WTC11 (cell line): Measurements from ENCODE around the gene LY6G5B. TPM values are rescaled to one million over a fixed set of nuclear protein-coding genes. Genes with fewer than 3 reads are reported as not detected.

Experiments
- ATAC-seq: fragments of 200-7000 bp; cut with Tn5 transposase; 2 replicates; pipeline ENCODE4 v1.10.0; 2021; ENCODE audit warnings: mild to moderate bottlenecking, moderate library complexity
- CTCF ChIA-PET: fragments of 300-600 bp; sonication (Branson Sonifier 250); formaldehyde crosslinking; loops from one replicate; lab custom pipeline; 2021; ENCODE audit warnings: antibody characterized with exemption; lab: Charles Lee
- POLR2A ChIA-PET: fragments of 350-600 bp; sonication (Branson Sonifier 250); formaldehyde crosslinking; loops from one replicate; lab custom pipeline; 2021; ENCODE audit warnings: antibody characterized with exemption; lab: Charles Lee
- DNase-seq: peaks from one replicate; pipeline ENCODE4 v3.0.0; 2021; ENCODE audit warnings: low spot score
- H3K27ac Mint-ChIP-seq: 2 replicates; pipeline ENCODE4 v1.8.0; 2021; ENCODE audit warnings: mixed read lengths
- H3K27me3 Mint-ChIP-seq: 2 replicates; pipeline ENCODE4 v1.8.0; 2021; ENCODE audit warnings: low read depth, mild to moderate bottlenecking, moderate library complexity, mixed read lengths
- H3K36me3 Mint-ChIP-seq: 2 replicates; pipeline ENCODE4 v1.8.0; 2021; ENCODE audit warnings: mixed read lengths
- H3K4me1 Mint-ChIP-seq: 2 replicates; pipeline ENCODE4 v1.8.0; 2022; ENCODE audit warnings: mixed read lengths
- H3K4me3 Mint-ChIP-seq: 2 replicates; pipeline ENCODE4 v1.8.0; 2021; ENCODE audit warnings: mild to moderate bottlenecking, moderate library complexity, mixed read lengths
- H3K9me3 Mint-ChIP-seq: 2 replicates; pipeline ENCODE4 v1.8.0; 2021; ENCODE audit warnings: mixed read lengths
- ATF1 ChIP-seq: sonication (generic); formaldehyde crosslinking; IDR thresholded peaks from 2 replicates; pipeline ENCODE4 v1.8.1; 2023; ENCODE audit warnings: mild to moderate bottlenecking, moderate library complexity, missing genetic modification reagents
- CREB1 ChIP-seq: sonication (generic); formaldehyde crosslinking; IDR thresholded peaks from 2 replicates; pipeline ENCODE4 v1.8.0; 2023; ENCODE audit warnings: mild to moderate bottlenecking, missing genetic modification reagents
- CREM ChIP-seq: sonication (generic); formaldehyde crosslinking; IDR thresholded peaks from 2 replicates; pipeline ENCODE4 v1.8.1; 2022; ENCODE audit warnings: mild to moderate bottlenecking, missing genetic modification reagents, moderate library complexity
- ETV6 ChIP-seq: sonication (generic); formaldehyde crosslinking; IDR thresholded peaks from 2 replicates; pipeline ENCODE4 v1.8.1; 2022; ENCODE audit warnings: mild to moderate bottlenecking, missing genetic modification reagents
- IRF2 ChIP-seq: sonication (generic); formaldehyde crosslinking; IDR thresholded peaks from 2 replicates; pipeline ENCODE4 v1.8.0; 2022; ENCODE audit warnings: low read depth, missing genetic modification reagents, borderline replicate concordance
- KAT7 ChIP-seq: sonication (generic); formaldehyde crosslinking; IDR thresholded peaks from 2 replicates; pipeline ENCODE4 v1.8.1; 2023; ENCODE audit warnings: missing genetic modification reagents, mild to moderate bottlenecking, borderline replicate concordance
- OVOL2 ChIP-seq: fragments of 250-450 bp; sonication (Bioruptor Pico); IDR thresholded peaks from 2 replicates; pipeline ENCODE4 v1.9.0; 2021; ENCODE audit warnings: mild to moderate bottlenecking, borderline replicate concordance
- TEAD4 ChIP-seq: sonication (generic); formaldehyde crosslinking; IDR thresholded peaks from 2 replicates; pipeline ENCODE4 v1.8.0; 2022; ENCODE audit warnings: mild to moderate bottlenecking, missing genetic modification reagents
- TP53 ChIP-seq: sonication (generic); formaldehyde crosslinking; IDR thresholded peaks from 2 replicates; pipeline ENCODE4 v1.8.1; 2023; ENCODE audit warnings: mild to moderate bottlenecking, missing genetic modification reagents
- ZBTB21 ChIP-seq: sonication (generic); formaldehyde crosslinking; IDR thresholded peaks from 2 replicates; pipeline ENCODE4 v1.8.1; 2023; ENCODE audit warnings: mild to moderate bottlenecking, missing genetic modification reagents, borderline replicate concordance
- ZNF263 ChIP-seq: sonication (generic); formaldehyde crosslinking; IDR thresholded peaks from 2 replicates; pipeline ENCODE4 v1.8.1; 2022; ENCODE audit warnings: low read depth, mild to moderate bottlenecking, moderate library complexity, missing genetic modification reagents
- ZNF317 ChIP-seq: sonication (generic); formaldehyde crosslinking; IDR thresholded peaks from 2 replicates; pipeline ENCODE4 v1.8.1; 2023; ENCODE audit warnings: low read depth, mild to moderate bottlenecking, moderate library complexity, missing genetic modification reagents, borderline replicate concordance
- ZNF423 ChIP-seq: fragments of 250-450 bp; sonication (Bioruptor Pico); IDR thresholded peaks from 2 replicates; pipeline ENCODE4 v2.1.2; 2022; ENCODE audit warnings: mild to moderate bottlenecking, moderate library complexity
- total RNA-seq: library from RNA; stranded (reverse); gene quantifications from 3 replicates; pipeline ENCODE4 v1.2.3, GENCODE V29; 2021
- TF ChIP-seq, protein P1 (sequence below): sonication (generic); formaldehyde crosslinking; conservative IDR thresholded peaks from 2 replicates; pipeline ENCODE4 v1.8.1; 2023; ENCODE audit warnings: mild to moderate bottlenecking, low read depth, missing genetic modification reagents, moderate library complexity
- TF ChIP-seq, protein P2 (sequence below): sonication (generic); formaldehyde crosslinking; IDR thresholded peaks from 2 replicates; pipeline ENCODE4 v1.8.0; 2023; ENCODE audit warnings: mild to moderate bottlenecking, missing genetic modification reagents
- TF ChIP-seq, protein P3 (sequence below): sonication (generic); formaldehyde crosslinking; IDR thresholded peaks from 2 replicates; pipeline ENCODE4 v1.8.0; 2022; ENCODE audit warnings: mild to moderate bottlenecking, missing genetic modification reagents
- TF ChIP-seq, protein P4 (sequence below): sonication (generic); formaldehyde crosslinking; IDR thresholded peaks from 2 replicates; pipeline ENCODE4 v1.8.0; 2022; ENCODE audit warnings: mild to moderate bottlenecking, missing genetic modification reagents
- TF ChIP-seq, protein P5 (sequence below): sonication (generic); formaldehyde crosslinking; IDR thresholded peaks from 2 replicates; pipeline ENCODE4 v1.8.1; 2023; ENCODE audit warnings: mild to moderate bottlenecking, missing genetic modification reagents, borderline replicate concordance
- TF ChIP-seq, protein P6 (sequence below): fragments of 200-600 bp; IDR thresholded peaks from 2 replicates; pipeline ENCODE4 v1.8.0; 2022; ENCODE audit warnings: antibody characterized with exemption

Gene LY6G5B
- total RNA-seq, 1 experiment from 2014 or later, result 15.7 TPM

DNA sequence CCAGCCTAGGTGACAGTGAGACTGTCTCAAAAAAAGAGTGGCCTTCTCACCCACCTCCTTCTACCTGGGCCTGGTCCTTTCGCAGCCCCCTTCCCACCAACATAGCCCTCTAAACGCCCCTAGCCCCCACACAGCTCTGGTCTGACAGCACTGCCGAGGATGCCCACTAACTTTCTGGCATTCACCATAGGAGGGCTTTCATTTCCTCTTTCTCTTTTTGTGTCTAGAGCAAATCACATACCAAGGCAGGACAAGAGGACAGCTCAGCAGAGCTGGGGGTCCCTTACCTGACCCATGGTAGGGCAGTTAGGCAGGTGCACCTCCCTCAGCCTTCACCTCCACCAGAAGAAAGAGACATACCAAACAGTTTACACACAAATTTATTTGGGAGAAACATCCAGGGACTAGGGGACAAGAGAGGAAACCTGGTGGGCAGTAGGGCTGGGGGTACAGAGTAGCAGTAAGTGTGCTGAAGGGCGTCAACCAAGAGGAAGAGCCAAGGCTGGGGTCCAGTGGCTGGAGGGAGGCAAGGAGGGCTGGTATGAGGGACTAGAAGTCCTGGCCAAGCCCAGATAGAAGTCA is 6.6 kb downstream of the LY6G5B start (continued):
- TF ChIP-seq CREM (CRISPR knock-in tag) (no peak), ZBTB21 (no peak)

DNA sequence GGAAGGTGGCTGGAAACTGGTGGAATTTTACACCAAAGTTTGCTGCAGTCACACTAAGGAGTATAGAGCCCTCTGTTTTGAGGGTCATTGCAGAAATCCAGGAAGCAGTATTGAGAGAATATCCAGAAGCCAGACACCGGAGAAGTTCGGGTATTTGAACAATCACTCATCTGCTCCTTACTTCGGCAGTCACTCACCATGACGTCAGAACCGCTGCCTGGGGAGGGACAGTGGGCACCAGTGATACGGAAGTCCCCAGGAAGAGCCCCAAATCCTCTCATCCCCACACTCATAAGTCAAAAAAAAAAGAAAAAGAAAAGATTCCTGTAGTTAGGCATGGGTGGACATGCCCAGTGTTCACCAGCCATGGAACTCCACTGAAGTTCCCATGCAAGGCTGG is 7.1 kb downstream of the LY6G5B start:
- Mint-ChIP-seq H3K36me3 (peaks cover 14% of the 10 kb centered on the region), H3K27me3 (peaks cover 17% of the 10 kb centered on the region), H3K27ac (no peak overlapping the region), H3K9me3 (no peaks in the 10 kb centered on the region), H3K4me3 (no peak overlapping the region), H3K4me1 (peaks cover 10% of the 10 kb centered on the region)
- ATAC-seq, result no peak
- POLR2A ChIA-PET, result no interaction called here
- TF ChIP-seq ZNF423 (CRISPR knock-in tag), result no peak
- TF ChIP-seq, protein P1, sequence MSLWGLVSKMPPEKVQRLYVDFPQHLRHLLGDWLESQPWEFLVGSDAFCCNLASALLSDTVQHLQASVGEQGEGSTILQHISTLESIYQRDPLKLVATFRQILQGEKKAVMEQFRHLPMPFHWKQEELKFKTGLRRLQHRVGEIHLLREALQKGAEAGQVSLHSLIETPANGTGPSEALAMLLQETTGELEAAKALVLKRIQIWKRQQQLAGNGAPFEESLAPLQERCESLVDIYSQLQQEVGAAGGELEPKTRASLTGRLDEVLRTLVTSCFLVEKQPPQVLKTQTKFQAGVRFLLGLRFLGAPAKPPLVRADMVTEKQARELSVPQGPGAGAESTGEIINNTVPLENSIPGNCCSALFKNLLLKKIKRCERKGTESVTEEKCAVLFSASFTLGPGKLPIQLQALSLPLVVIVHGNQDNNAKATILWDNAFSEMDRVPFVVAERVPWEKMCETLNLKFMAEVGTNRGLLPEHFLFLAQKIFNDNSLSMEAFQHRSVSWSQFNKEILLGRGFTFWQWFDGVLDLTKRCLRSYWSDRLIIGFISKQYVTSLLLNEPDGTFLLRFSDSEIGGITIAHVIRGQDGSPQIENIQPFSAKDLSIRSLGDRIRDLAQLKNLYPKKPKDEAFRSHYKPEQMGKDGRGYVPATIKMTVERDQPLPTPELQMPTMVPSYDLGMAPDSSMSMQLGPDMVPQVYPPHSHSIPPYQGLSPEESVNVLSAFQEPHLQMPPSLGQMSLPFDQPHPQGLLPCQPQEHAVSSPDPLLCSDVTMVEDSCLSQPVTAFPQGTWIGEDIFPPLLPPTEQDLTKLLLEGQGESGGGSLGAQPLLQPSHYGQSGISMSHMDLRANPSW (CRISPR knock-in tag), result no peak
- TF ChIP-seq, protein P2, sequence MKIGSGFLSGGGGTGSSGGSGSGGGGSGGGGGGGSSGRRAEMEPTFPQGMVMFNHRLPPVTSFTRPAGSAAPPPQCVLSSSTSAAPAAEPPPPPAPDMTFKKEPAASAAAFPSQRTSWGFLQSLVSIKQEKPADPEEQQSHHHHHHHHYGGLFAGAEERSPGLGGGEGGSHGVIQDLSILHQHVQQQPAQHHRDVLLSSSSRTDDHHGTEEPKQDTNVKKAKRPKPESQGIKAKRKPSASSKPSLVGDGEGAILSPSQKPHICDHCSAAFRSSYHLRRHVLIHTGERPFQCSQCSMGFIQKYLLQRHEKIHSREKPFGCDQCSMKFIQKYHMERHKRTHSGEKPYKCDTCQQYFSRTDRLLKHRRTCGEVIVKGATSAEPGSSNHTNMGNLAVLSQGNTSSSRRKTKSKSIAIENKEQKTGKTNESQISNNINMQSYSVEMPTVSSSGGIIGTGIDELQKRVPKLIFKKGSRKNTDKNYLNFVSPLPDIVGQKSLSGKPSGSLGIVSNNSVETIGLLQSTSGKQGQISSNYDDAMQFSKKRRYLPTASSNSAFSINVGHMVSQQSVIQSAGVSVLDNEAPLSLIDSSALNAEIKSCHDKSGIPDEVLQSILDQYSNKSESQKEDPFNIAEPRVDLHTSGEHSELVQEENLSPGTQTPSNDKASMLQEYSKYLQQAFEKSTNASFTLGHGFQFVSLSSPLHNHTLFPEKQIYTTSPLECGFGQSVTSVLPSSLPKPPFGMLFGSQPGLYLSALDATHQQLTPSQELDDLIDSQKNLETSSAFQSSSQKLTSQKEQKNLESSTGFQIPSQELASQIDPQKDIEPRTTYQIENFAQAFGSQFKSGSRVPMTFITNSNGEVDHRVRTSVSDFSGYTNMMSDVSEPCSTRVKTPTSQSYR, result no peak
- TF ChIP-seq KAT7 (CRISPR knock-in tag), result no peak
- TF ChIP-seq, protein P3, sequence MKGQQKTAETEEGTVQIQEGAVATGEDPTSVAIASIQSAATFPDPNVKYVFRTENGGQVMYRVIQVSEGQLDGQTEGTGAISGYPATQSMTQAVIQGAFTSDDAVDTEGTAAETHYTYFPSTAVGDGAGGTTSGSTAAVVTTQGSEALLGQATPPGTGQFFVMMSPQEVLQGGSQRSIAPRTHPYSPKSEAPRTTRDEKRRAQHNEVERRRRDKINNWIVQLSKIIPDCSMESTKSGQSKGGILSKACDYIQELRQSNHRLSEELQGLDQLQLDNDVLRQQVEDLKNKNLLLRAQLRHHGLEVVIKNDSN (CRISPR knock-in tag), result no peak
- TF ChIP-seq, protein P4, sequence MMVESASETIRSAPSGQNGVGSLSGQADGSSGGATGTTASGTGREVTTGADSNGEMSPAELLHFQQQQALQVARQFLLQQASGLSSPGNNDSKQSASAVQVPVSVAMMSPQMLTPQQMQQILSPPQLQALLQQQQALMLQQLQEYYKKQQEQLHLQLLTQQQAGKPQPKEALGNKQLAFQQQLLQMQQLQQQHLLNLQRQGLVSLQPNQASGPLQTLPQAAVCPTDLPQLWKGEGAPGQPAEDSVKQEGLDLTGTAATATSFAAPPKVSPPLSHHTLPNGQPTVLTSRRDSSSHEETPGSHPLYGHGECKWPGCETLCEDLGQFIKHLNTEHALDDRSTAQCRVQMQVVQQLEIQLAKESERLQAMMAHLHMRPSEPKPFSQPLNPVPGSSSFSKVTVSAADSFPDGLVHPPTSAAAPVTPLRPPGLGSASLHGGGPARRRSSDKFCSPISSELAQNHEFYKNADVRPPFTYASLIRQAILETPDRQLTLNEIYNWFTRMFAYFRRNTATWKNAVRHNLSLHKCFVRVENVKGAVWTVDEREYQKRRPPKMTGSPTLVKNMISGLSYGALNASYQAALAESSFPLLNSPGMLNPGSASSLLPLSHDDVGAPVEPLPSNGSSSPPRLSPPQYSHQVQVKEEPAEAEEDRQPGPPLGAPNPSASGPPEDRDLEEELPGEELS (CRISPR knock-in tag), result no peak
- TF ChIP-seq ATF1, result no peak
- TF ChIP-seq TP53 (CRISPR knock-in tag), result no peak
- TF ChIP-seq CREB1 (CRISPR knock-in tag), result no peak
- no peak for TF ChIP-seq ZNF263 (CRISPR knock-in tag)
- TF ChIP-seq ZNF317 (CRISPR knock-in tag), result no peak
- TF ChIP-seq, protein P5, sequence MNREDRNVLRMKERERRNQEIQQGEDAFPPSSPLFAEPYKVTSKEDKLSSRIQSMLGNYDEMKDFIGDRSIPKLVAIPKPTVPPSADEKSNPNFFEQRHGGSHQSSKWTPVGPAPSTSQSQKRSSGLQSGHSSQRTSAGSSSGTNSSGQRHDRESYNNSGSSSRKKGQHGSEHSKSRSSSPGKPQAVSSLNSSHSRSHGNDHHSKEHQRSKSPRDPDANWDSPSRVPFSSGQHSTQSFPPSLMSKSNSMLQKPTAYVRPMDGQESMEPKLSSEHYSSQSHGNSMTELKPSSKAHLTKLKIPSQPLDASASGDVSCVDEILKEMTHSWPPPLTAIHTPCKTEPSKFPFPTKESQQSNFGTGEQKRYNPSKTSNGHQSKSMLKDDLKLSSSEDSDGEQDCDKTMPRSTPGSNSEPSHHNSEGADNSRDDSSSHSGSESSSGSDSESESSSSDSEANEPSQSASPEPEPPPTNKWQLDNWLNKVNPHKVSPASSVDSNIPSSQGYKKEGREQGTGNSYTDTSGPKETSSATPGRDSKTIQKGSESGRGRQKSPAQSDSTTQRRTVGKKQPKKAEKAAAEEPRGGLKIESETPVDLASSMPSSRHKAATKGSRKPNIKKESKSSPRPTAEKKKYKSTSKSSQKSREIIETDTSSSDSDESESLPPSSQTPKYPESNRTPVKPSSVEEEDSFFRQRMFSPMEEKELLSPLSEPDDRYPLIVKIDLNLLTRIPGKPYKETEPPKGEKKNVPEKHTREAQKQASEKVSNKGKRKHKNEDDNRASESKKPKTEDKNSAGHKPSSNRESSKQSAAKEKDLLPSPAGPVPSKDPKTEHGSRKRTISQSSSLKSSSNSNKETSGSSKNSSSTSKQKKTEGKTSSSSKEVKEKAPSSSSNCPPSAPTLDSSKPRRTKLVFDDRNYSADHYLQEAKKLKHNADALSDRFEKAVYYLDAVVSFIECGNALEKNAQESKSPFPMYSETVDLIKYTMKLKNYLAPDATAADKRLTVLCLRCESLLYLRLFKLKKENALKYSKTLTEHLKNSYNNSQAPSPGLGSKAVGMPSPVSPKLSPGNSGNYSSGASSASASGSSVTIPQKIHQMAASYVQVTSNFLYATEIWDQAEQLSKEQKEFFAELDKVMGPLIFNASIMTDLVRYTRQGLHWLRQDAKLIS, result no peak
- TF ChIP-seq, protein P6, sequence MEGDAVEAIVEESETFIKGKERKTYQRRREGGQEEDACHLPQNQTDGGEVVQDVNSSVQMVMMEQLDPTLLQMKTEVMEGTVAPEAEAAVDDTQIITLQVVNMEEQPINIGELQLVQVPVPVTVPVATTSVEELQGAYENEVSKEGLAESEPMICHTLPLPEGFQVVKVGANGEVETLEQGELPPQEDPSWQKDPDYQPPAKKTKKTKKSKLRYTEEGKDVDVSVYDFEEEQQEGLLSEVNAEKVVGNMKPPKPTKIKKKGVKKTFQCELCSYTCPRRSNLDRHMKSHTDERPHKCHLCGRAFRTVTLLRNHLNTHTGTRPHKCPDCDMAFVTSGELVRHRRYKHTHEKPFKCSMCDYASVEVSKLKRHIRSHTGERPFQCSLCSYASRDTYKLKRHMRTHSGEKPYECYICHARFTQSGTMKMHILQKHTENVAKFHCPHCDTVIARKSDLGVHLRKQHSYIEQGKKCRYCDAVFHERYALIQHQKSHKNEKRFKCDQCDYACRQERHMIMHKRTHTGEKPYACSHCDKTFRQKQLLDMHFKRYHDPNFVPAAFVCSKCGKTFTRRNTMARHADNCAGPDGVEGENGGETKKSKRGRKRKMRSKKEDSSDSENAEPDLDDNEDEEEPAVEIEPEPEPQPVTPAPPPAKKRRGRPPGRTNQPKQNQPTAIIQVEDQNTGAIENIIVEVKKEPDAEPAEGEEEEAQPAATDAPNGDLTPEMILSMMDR, result no peak
- no peak for TF ChIP-seq OVOL2 (CRISPR knock-in tag)
- no peak for TF ChIP-seq TEAD4 (CRISPR knock-in tag)
- TF ChIP-seq ETV6 (CRISPR knock-in tag), result no peak
- no peak for TF ChIP-seq IRF2 (CRISPR knock-in tag)
- DNase-seq, result no peak
- CTCF ChIA-PET, result no interaction called here
